Activated CD8-positive, alpha-beta memory T cell treated with anti-CD3 and anti-CD28 coated beads, Interleukin-2, amount 50 U/mL, for 1 hour (primary cell): ENCODE measurements around the gene CHRNG.
"Not testable (repeated sequence)": the region's sequence is repeated elsewhere in the genome, so short reads cannot be mapped to it uniquely, and the experiment has no call there.

Experiments
- DNase-seq: peaks from one replicate; pipeline ENCODE4 v3.0.0-alpha.2; 2020; ENCODE audit errors: extremely low read depth

CHRNG gene

GRCh38 chr2:232543928-232544631, 4.6 kb downstream of the CHRNG start:
- DNase-seq, result no peak

GRCh38 chr2:232544674-232545073, 5.2 kb downstream of the CHRNG start:
- DNase-seq, result no peak

GRCh38 chr2:232545511-232546375, 6.3 kb downstream of the CHRNG start:
- DNase-seq, result no peak

- no peak for DNase-seq
Observed at GRCh38 chr2:232547991-232548390, 8.5 kb downstream of the CHRNG start.

GRCh38 chr2:232549655-232550353, 10.3 kb downstream of the CHRNG start:
- DNase-seq, result no peak

- DNase-seq, result peak; percentile 80
Observed at GRCh38 chr2:232550354-232551249, 11.1 kb downstream of the CHRNG start, which contains the start of the genes EIF4E2 and TIGD1. Gene EIF4E2 (plus strand): TSS chr2:232550689. CDS start chr2:232550725, 36 bp downstream. Gene TIGD1 (minus strand): TSS chr2:232550557. CDS start chr2:232549882, 675 bp downstream.

- DNase-seq, result no peak
Observed at GRCh38 chr2:232551250-232551638, 11.8 kb downstream of the CHRNG start.

- no peak for DNase-seq
Observed at GRCh38 chr2:232551776-232552175, 12.3 kb downstream of the CHRNG start.

GRCh38 chr2:232556426-232556825, 16.9 kb downstream of the CHRNG start:
- no peak for DNase-seq

GRCh38 chr2:232562515-232563151, 23.1 kb downstream of the CHRNG start:
- no peak for DNase-seq

- DNase-seq, result no peak
Observed at GRCh38 chr2:232563580-232563979, 24.1 kb downstream of the CHRNG start.

- no peak for DNase-seq
Observed at GRCh38 chr2:232567721-232568120, 28.2 kb downstream of the CHRNG start.

GRCh38 chr2:232568161-232568560, 28.7 kb downstream of the CHRNG start:
- DNase-seq, result no peak

- DNase-seq, result no peak
Observed at GRCh38 chr2:232569541-232569940, 30.0 kb downstream of the CHRNG start.

- DNase-seq, result not testable (repeated sequence)
Observed at GRCh38 chr2:232570481-232570880, 31.0 kb downstream of the CHRNG start.

GRCh38 chr2:232571026-232571474, 31.6 kb downstream of the CHRNG start:
- no peak for DNase-seq

GRCh38 chr2:232573042-232573441, 33.5 kb downstream of the CHRNG start:
- no peak for DNase-seq

GRCh38 chr2:232573771-232574435, 34.4 kb downstream of the CHRNG start:
- no peak for DNase-seq

- no peak for DNase-seq
Observed at GRCh38 chr2:232574674-232575403, 35.3 kb downstream of the CHRNG start.
